Activated T-helper 9 cell treated with anti-CD3 and anti-CD28 coated beads, Interleukin-2, amount 50 U/mL, for 16 hours (primary cell): Measurements from ENCODE around the gene ZNF324B.
"Not testable (repeated sequence)": the region's sequence is repeated elsewhere in the genome, so short reads cannot be mapped to it uniquely, and the experiment has no call there.

Experiments used
- DNase-seq: peaks from one replicate; pipeline ENCODE4 v3.0.0-alpha.2; 2020; ENCODE audit warnings: low read depth

ZNF324B gene

DNA sequence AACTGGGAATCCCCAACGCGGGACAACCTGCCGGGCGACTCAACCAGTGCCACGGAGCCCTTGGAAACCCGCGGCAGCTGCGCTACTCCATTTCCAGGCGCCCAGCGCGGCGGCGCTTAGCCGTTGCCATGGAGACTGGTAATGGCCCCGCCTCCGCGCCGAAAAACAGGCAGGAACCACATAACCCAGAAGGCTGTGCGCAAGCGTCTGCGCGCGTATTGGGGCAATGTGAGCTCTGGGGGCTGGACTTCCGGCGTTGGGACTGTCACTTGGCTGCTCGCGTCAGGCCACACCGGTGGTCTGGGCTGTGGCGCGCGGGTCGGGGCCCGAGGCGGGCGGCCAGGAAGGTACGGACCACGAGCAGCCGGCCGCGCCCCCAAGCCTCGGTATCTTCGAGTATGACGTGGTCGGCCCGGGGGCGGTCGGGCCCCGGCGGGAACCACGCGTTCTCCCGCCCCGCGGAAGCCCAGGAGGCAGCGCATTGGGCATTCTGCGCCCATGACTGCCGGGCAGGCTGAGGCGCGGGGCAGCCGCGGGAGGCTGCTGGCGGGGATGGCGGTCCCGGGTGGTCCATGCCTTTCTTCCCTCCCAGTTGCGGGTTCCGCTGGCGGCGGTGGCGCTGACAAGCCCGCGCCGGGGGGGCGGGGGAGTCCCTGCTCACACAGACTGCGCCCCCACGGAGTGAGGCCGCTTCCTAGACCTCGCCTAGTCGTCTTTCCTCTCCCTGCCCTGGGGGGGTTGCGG lies at the start of gene ZNF324B:
Gene ZNF324B (plus strand): TSS at position 265 of the 744 bp plus-strand sequence. CDS start 2,080 bp downstream, outside the sequence.
- peak; percentile 94 for DNase-seq

DNA sequence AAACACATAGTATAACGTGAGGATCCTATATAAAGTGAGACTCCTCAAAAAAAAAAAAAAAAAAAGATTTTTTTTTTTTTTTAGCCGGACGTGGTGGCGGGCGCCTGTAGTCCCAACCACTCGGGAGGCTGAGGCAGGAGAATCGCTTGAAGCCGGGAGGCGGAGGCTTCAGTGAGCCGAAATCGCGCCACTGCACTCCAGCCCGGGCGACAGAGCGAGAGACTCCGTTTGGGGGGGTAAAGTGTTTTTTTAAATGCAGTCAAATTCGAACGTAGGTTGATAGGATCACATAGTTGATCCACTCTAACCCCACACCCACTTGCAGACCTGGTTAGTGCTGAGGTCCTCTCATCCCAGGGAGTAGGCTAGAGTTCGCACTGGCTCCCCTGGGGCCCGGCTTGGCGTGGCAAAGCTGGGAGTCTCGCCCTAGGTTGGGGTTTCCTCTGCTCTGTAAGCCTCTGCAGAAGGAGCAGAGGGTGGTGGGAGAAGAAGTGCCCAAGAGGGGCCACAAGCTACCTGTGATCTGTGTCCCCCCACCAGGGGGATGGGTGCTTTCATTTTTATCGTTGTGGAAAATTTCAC lies 49.5 kb upstream of the ZNF324B start:
- DNase-seq: no peak

DNA sequence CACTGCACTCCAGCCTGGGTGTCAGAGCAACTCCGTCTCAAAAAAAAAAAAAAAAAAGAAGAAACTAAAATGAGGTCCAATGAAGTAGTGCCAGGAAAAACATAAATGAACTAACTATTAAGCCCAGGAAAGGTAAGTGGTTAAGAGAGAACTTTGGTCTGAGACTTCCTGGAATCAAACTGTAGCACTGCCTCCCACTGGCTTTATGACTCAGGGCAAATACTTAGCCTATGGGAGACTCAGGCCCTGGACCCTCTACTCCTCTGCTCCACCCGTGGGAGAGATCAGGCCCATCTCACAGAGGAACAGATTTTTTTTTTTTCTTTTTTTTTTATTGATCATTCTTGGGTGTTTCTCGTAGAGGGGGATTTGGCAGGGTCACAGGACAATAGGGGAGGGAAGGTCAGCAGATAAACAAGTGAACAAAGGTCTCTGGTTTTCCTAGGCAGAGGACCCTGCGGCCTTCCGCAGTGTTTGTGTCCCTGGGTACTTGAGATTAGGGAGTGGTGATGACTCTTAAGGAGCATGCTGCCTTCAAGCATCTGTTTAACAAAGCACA lies 47.4 kb upstream of the ZNF324B start:
- not testable (repeated sequence) for DNase-seq

DNA sequence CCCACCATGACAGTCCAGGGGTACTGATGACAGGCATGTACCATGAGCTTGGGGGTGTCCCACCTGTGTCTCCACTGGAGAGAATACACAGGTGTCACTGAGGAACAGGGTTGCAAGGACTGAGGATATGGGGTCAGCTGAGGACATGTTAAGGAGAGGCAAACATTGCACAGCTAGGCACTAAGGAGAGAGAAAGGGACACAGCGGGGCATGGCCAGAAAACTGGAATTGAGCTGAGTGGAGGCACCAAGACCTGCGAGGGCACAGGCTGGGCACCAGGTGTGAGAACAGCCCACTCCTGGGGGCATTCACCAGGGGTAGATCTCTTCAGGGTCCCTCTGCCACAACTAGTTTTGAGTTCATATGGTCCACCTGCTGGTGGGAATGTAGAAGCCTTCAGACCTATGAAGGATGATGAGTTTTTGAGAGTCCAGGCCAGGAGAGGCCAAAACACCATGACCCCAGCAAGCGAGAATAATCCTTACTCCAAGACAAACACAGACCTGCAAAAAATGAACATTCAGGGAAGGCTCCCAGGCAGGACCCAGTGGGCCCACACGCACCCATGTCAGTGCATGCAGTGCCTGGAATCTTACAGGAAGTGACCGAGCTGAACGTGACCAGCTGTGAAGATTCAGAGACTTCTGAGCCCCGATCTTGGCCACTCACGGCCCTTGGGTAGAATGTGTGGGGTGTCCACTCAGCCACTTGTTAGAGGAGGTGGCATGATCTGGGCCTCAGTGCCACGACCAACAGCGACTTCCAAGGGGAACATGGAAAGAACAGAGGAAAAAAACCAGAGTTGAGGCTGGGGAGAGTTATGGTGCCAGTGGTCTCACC lies 44.4 kb upstream of the ZNF324B start:
- no peak for DNase-seq

- DNase-seq: no peak
Observed at GRCh38 chr19:58407658-58408151, 43.7 kb upstream of the ZNF324B start.

GRCh38 chr19:58408152-58409009 lies 43.0 kb upstream of the ZNF324B start, which contains the start of gene ZNF584:
ZNF584 (plus strand) TSS chr19:58408649; CDS start chr19:58409148, 499 bp downstream.
- peak; percentile 93 for DNase-seq

- DNase-seq: no peak
Observed at GRCh38 chr19:58409010-58409790, 42.2 kb upstream of the ZNF324B start.

GRCh38 chr19:58416604-58417003 lies 34.8 kb upstream of the ZNF324B start:
- no peak for DNase-seq

GRCh38 chr19:58417071-58417470 lies 34.4 kb upstream of the ZNF324B start:
- DNase-seq: no peak

DNA sequence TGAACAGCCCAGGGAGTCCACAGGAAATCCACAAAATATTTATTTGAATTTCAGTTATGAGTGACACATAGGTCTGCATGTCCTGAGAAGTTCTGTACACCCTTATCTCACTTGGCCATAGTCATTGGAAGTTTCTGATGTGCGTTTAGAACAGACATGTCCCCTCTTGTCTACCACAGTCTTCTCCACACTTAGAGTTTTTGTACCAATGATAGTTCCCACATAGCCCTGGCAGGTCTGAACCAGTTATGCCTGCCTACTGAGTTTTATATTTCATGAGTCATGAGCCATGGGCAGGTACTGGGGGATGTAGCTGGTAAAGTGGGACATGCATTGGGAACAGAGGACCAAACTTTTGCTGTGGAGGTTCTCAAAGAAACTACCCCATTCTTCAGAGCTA lies 22.8 kb upstream of the ZNF324B start:
- no peak for DNase-seq

- DNase-seq: no peak
Observed at GRCh38 chr19:58429745-58430144, 21.7 kb upstream of the ZNF324B start.

DNA sequence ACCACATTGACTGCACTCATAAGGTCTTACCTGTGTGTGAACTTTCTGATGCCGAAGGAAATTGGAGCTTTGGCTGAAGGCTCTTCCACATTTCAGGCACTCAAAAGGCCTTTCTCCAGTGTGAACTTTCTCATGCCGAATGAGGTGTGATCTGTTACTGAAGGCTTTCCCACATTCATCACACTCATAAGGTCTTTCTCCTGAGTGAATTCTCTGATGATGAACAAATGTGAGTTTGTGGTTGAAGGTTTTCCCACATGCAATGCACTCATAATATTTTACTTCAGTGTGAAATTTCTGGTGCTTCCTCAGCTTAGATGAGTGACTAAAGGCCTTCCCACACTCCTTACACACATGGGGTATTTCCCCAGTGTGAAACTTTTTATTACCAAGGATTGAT lies 17.2 kb upstream of the ZNF324B start:
- no peak for DNase-seq

- peak; percentile 90 for DNase-seq
Observed at GRCh38 chr19:58439576-58440554, 11.6 kb upstream of the ZNF324B start, which contains the start of gene ZNF132. ZNF132 (minus strand) TSS chr19:58440153; CDS start chr19:58439821, 332 bp downstream.

DNA sequence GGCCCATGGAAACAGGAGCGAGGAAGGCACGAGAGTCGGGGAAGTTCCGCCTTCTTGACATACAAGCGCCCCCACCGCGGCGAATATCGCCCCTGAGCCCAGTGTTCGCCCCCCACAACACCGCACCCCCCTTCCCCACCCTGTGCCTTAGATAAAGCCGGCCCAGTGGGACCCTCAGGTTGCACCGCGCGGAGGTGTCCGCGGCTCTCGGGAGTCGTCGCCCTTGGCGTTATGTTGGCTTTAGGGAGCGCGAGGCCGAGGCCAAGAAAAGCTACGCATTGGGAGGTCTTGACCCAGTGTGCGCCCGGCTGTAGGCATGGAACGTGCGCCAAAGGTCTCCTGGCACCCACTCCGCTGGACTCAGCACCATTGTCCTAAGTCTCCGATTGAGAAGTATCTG lies 10.9 kb upstream of the ZNF324B start:
- DNase-seq: no peak

DNA sequence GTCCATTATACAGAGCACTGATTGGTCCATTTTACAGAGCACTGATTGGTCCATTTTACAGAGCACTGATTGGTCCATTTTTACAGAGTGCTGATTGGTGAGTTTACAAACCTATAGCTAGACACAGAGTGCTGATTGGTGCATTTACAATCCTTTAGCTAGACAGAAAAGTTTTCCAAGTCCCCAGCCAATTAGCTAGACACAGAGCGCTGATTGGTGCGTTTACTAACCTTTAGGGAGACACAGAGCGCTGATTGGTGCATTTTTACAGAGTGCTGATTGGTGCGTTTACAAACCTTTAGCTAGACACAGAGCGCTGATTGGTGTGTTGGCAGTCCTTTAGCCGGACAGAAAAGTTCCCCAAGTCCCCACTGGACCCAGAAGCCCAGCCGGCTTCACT lies 8.4 kb upstream of the ZNF324B start:
- DNase-seq: not testable (repeated sequence)

DNA sequence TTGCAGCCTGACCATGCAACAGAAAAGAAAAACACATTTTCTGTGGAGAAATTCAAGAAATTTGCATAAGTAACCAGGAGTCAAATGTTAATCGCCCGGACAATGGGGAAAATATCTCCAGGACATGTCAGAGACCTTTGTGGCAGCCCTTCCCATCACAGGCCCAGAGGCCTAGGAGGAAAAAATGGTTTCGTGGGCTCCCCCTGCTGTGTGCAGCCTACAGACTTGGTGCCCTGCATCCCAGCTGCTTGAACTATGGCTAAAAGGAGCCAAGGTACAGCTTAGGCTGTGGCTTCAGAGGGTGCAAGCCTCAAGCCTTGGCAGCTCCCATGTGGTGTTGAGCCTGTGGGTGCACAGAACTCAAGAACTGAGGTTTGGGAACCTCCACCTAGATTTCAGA lies 2.6 kb upstream of the ZNF324B start:
- not testable (repeated sequence) for DNase-seq

- not testable (repeated sequence) for DNase-seq
Observed at GRCh38 chr19:58449980-58450379, 1.4 kb upstream of the ZNF324B start.

GRCh38 chr19:58450856-58451357 lies 515 bp upstream of the ZNF324B start:
- no peak for DNase-seq

DNA sequence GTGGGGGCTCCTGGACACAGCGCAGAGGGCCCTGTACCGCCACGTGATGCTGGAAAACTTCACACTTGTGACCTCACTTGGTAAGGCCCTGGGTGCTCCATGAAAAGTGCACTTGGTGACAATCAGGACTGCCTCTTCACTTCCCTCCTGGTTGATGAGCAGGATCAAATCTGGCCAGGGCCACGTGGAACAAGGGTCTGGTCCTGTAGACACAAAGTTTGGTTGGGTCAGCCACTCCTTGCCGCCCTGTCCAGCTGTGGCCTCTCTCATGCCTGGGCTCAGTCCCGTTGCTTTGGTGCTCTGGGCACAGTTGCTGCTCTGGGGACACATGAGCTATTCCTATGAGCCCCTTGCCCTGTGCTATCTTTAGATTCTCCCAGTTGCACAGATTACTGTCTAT lies 2.3 kb downstream of the ZNF324B start:
- no peak for DNase-seq
